Measurements from ENCODE around the gene ASXL3. TPM values are rescaled to one million over a fixed set of nuclear protein-coding genes. Genes with fewer than 3 reads are reported as not detected.

The ASXL3 gene
- total RNA-seq, 1 experiment from 2014 or later = 0.07 TPM

DNA sequence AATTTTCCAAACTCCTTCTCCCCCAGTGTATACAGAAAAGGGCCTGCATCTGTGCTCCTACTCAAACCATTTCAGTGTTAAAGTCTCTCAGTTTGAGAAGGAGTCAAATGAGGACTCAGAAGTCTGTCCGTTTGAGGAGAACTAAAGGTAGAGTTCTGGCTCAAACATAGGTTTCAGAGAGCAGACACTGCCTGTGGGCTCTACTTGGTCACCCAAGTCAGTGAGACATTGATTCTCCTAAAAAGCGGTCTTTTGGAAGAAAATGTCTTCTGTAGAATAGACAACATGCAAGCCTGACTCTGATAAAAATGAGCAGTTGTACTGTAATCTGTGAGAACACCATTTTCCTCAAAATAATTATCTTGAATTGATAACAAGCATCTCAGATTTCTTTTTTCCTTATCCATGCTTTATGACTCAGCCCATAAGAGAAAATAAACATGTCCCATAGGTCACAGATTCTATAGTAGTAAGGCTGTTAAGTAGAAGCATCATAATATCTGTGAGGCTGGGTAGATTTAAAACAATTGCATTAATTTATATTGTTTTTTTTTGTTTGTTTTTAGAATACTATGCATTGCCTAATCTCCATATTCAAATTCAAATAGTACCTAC, 82.8 kb downstream of the ASXL3 start:
- DNase-seq = no peak
- no peaks in the 10 kb centered on the region for H3K36me3 ChIP-seq (replicated peaks; ENCODE audit: control insufficient read depth, insufficient read depth, low read length)
- no peaks in the 10 kb centered on the region for H3K27me3 ChIP-seq (ENCODE audit: control insufficient read depth, insufficient read depth, low read length)
- H3K4me3 ChIP-seq (ENCODE audit: insufficient read depth, low read depth, low read length) = no peak overlapping the region

DNA sequence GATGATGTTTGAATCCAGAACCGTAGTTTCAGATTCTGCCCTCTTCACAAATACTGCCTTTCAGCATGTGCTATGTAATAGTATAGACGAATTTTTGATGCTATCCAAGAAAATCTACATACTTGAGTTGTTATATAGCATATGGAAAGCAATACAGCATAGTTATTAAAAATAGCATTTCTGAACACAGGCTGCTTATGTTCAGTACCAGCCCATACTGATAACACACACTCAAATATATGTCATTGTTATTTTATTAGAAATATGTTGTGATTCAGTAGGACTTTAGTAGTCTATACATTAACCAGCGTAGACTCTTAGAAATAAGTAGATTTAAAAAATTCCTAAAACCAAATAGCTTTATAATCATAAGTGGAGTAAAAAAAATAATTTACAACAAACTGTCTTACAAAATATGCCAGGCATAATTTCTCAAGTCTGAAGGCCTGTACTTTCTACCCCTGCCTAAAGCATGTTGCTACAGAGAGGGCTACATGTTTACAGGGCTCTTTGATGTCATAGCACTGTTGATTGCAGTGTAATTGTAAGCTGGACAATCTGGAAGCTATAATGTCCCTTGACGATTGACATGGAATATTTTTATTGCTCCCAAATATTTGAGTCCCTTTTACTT, 86.3 kb downstream of the ASXL3 start:
- DNase-seq = no peak
- H3K27me3 ChIP-seq (ENCODE audit: control insufficient read depth, insufficient read depth, low read length) = no peaks in the 10 kb centered on the region
- H3K4me3 ChIP-seq (ENCODE audit: insufficient read depth, low read depth, low read length) = no peak overlapping the region
- H3K36me3 ChIP-seq (replicated peaks; ENCODE audit: control insufficient read depth, insufficient read depth, low read length) = no peaks in the 10 kb centered on the region

DNA sequence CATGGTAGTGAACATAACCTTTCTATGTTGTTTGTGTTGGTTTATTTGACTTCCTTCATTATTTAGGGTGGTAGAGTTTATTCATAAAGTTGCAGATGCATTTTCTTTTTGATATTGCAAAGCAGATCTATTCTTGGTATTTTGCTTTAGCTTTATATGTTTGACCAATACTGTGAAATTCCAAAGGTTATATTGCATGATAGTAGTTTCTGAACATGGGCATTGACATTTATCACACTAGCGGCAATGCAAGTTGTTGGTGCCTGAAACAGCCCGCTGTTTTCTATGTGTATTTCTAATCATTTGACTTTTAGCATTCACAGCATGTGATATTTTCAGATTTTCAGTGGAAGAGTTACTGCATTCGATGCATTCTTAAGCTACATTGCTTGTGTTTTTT, 87.2 kb downstream of the ASXL3 start:
- Histone ChIP-seq H3K36me3 (replicated peaks; ENCODE audit: control insufficient read depth, insufficient read depth, low read length) (no peaks in the 10 kb centered on the region), H3K27me3 (ENCODE audit: control insufficient read depth, insufficient read depth, low read length) (no peaks in the 10 kb centered on the region), H3K4me3 (ENCODE audit: insufficient read depth, low read depth, low read length) (no peak overlapping the region)
- no peak for DNase-seq

DNA sequence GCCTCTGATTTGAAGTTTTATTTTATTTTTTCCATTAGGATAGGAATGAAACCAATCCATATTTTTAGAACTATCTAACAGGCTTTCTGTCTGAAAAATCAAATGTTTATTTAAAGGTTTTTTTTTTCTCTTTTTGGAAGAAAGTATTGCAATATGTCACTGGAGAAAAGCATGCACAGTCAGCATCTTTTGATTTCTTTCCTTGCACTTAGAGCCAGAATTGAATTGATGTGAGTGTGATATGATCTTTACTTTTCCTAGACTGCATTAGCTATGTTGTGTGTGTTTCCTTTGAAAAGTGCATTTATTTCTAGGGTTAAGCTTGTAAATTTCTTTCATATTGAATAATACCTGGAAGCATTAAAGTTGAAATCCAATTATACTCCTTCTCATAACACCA, 87.6 kb downstream of the ASXL3 start:
- Histone ChIP-seq H3K27me3 (ENCODE audit: control insufficient read depth, insufficient read depth, low read length) (no peaks in the 10 kb centered on the region), H3K4me3 (ENCODE audit: insufficient read depth, low read depth, low read length) (no peak overlapping the region), H3K36me3 (replicated peaks; ENCODE audit: control insufficient read depth, insufficient read depth, low read length) (no peaks in the 10 kb centered on the region)
- no peak for DNase-seq

DNA sequence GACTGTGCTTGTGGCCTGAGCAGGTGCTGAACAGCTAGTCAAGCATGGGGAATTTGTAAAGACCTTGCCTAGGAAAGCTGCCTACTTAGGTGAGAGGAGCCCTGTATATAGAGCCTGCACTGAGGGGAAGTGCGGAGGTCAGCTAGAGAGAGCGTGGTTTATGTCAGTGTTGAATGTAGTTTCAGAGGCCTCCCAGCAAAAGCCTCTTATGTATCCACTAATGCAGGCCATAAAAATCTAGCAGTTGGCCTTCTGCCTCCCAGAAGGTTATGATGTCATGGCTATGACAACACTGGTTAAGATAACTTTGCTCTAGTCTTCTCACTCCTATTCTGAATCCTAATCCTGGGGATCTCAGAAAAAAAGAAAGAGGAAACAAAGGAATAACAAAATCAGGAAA, 88.9 kb downstream of the ASXL3 start:
- Histone ChIP-seq H3K27me3 (ENCODE audit: control insufficient read depth, insufficient read depth, low read length) (no peaks in the 10 kb centered on the region), H3K4me3 (ENCODE audit: insufficient read depth, low read depth, low read length) (no peak overlapping the region), H3K36me3 (replicated peaks; ENCODE audit: control insufficient read depth, insufficient read depth, low read length) (no peaks in the 10 kb centered on the region)
- DNase-seq = no peak

DNA sequence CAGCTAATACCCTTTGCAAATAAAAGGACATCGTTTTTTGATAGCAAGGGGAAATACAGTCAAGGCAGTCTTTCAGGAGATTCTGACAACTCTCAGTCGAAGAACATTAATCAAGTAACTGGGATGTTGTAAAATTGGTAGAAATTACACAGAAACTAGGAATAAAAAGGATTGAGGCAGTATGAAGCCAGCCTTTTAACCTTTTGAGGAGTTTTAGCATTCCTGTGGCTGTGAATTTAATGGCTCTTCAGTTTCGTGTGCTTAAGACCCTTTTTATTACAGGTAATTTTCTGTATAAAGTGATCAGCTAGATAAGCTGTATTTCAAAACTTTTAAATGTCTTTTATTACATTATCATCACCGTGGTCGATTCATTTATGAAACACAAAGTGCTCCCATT, 91.6 kb downstream of the ASXL3 start:
- no peak overlapping the region for H3K4me3 ChIP-seq (ENCODE audit: insufficient read depth, low read depth, low read length)
- no peak for DNase-seq
- no peaks in the 10 kb centered on the region for H3K36me3 ChIP-seq (replicated peaks; ENCODE audit: control insufficient read depth, insufficient read depth, low read length)
- H3K27me3 ChIP-seq (ENCODE audit: control insufficient read depth, insufficient read depth, low read length) = no peaks in the 10 kb centered on the region

DNA sequence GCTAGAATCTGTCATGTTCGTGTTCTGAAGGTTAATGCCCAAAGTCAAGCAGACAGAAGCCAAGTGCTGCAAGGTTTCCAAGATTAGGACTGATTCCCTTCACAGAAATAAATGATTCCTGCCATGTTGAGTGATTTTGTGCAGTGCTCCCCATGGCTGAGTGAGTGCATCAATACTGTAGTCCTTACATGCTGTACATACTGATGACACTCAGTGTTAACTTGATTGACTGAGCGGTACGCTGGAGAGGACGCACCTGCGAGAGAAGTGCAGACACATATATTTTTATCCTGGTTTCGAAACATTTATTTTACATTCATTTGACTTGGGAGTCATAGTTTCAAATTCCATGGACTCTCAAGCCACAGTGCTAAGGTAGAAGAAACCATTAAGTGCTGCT, 92.0 kb downstream of the ASXL3 start:
- no peaks in the 10 kb centered on the region for H3K36me3 ChIP-seq (replicated peaks; ENCODE audit: control insufficient read depth, insufficient read depth, low read length)
- no peaks in the 10 kb centered on the region for H3K27me3 ChIP-seq (ENCODE audit: control insufficient read depth, insufficient read depth, low read length)
- no peak overlapping the region for H3K4me3 ChIP-seq (ENCODE audit: insufficient read depth, low read depth, low read length)
- no peak for DNase-seq

DNA sequence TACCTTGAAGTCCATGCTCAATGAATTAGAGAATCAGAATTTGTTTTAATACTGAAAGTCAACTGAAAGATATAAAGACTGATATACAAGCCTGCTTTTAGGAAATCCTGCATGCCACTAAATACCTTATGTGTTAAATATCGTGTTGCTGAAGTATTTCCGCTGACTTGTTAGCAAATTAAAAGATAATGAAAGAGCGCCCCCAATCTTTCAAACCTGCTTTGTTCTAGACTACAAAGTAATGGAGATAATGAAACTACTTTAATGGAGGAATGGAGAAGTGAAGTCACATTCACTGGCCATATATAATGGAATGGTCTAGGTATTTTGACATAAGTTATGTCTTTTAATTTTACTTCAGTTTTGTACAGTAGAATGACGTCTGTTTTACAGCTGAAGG, 95.7 kb downstream of the ASXL3 start:
- Histone ChIP-seq H3K4me3 (ENCODE audit: insufficient read depth, low read depth, low read length) (no peak overlapping the region), H3K27me3 (ENCODE audit: control insufficient read depth, insufficient read depth, low read length) (no peaks in the 10 kb centered on the region), H3K36me3 (replicated peaks; ENCODE audit: control insufficient read depth, insufficient read depth, low read length) (no peaks in the 10 kb centered on the region)
- peak; percentile 1 for DNase-seq

DNA sequence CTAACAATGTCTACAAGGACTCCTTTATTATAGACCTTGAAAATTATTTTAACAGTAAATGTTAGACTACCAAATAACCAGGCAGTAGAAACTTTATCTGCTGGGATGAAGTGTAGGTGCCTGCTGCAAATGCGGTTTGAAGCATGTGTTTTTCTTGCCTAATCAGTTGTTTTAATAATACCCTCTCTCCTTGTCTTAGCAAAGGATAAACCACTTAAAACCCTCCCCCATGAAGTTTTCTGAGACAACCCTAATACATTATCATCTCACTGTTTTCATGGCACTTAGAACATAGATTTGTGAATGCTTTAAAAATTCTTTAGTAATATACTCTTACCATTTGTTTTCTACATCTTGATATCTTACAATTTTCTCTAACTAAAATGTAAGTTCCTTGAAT, 98.6 kb downstream of the ASXL3 start:
- Histone ChIP-seq H3K36me3 (replicated peaks; ENCODE audit: control insufficient read depth, insufficient read depth, low read length) (no peaks in the 10 kb centered on the region), H3K27me3 (ENCODE audit: control insufficient read depth, insufficient read depth, low read length) (no peaks in the 10 kb centered on the region), H3K4me3 (ENCODE audit: insufficient read depth, low read depth, low read length) (no peak overlapping the region)
- no peak for DNase-seq

DNA sequence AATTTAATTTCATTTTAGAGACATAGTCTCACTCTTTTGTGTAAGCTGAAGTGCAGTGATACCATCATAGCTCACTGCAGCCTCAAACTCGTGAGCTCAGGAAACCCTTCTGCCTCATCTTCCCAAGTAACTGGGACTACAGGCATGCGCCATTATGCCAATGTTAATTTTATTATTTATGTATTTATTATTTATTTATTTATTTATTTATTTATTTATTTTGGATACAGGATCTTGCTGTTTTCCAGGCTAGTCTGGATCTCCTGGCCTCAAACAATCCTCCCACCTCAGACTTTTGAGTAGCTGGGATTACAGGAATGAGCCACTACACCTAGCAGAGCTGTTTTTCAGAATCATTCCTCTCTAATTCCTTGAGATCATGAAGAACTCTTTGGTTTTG, 99.9 kb downstream of the ASXL3 start:
- Histone ChIP-seq H3K36me3 (replicated peaks; ENCODE audit: control insufficient read depth, insufficient read depth, low read length) (no peaks in the 10 kb centered on the region), H3K4me3 (ENCODE audit: insufficient read depth, low read depth, low read length) (no peak overlapping the region), H3K27me3 (ENCODE audit: control insufficient read depth, insufficient read depth, low read length) (no peaks in the 10 kb centered on the region)
- DNase-seq = no peak

DNA sequence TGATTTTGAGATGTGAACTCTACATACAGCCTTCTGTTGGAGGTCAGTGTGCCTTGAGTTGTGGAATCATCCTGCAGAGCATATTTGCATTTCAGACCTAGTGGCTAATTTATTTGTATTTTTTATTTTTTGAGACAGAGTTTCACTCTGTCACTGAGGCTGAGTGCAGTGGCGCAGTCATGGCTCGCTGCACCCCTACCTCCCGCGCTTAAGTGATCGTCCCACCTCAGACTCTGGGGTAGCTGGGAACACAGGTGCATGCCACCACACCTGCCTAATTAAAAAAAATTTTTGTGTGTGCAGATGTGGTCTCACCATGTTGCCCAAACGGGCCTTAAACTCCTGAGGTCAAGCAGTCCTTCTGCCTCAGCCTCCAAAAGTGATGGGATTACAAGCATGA, 104.4 kb downstream of the ASXL3 start:
- DNase-seq = no peak
- Histone ChIP-seq H3K36me3 (replicated peaks; ENCODE audit: control insufficient read depth, insufficient read depth, low read length) (no peaks in the 10 kb centered on the region), H3K27me3 (ENCODE audit: control insufficient read depth, insufficient read depth, low read length) (no peaks in the 10 kb centered on the region), H3K4me3 (ENCODE audit: insufficient read depth, low read depth, low read length) (no peak overlapping the region)

DNA sequence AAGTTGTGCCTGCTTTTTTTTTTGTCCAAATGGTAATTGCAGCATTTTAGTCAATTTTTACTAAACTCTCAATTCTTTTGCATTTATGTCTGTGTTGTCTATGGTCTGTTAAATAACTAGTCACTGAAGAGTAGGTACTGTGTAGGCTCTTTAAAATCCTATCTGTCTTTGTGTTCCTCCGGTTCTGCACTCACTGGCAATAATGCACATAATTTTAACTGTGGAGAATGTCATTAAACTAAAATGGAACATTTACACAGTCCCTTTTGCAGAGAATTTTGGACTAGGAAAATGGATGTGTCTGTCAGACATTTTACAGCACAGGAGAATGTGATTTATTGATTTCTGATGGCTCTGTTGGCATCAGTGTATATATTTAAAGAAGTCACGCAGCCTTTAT, 116.6 kb downstream of the ASXL3 start:
- Histone ChIP-seq H3K36me3 (replicated peaks; ENCODE audit: control insufficient read depth, insufficient read depth, low read length) (no peaks in the 10 kb centered on the region), H3K4me3 (ENCODE audit: insufficient read depth, low read depth, low read length) (no peak overlapping the region), H3K27me3 (ENCODE audit: control insufficient read depth, insufficient read depth, low read length) (no peaks in the 10 kb centered on the region; the same call in 1 of the 2 replicates)
- DNase-seq = no peak

DNA sequence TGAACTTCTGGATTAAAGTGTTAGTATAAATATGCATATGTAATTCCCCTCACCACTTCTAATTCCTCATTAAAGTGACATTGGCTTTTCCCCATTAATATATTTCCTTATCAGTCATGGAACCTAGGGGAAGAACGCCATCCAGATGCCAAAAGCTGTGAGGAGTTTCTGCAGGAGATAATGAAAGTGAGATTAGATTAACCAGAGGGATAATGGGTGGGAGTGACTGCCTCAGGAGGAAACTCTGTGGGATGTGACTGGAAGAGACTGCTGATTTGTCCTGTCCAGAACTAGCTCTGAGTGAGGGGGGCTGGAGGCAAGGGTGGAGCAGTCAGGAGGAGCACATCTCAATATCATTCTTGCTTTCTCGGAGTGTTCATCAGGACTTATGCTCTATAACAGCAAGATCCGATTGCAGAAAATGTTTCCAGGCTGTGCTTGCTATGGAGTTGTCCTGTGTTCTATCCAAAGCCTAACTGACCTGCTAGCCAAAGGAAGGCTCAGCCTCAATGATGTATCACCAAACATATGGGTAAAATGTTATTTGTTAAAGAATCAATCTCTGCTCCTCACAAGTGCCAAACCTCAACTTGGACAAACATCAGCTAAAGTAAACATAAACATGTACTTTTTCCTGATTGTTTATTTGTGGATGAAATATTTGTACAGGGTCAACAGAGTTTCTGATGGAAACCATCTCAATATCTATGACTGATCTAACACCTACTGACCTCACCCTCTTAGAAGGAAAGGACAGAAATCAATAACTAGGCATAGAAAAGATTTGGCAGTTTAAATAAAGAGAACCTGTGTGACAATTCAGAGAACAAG, 118.5 kb downstream of the ASXL3 start:
- Histone ChIP-seq H3K4me3 (ENCODE audit: insufficient read depth, low read depth, low read length) (no peak overlapping the region), H3K27me3 (ENCODE audit: control insufficient read depth, insufficient read depth, low read length) (no peaks in the 10 kb centered on the region; the same call in 1 of the 2 replicates), H3K36me3 (replicated peaks; ENCODE audit: control insufficient read depth, insufficient read depth, low read length) (no peaks in the 10 kb centered on the region)
- DNase-seq = no peak

DNA sequence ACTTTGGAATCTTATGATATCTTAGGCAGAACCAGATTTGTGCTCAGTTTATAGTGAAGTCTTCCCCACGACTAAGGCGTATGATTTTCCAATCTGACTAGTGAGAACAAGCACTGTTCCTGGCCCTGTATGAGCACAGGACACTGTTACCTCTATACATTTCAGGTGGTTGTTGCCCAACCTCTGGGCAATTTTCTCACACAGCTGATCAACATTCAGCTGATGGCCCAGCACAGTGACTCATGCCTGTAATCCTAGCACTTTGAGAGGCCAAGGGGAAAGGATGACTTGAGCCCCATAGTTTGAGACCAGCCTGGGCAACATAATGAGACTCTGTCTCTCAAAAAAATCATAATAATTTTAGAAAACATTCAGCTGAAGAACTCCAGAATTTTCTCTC, 119.5 kb downstream of the ASXL3 start:
- Histone ChIP-seq H3K27me3 (ENCODE audit: control insufficient read depth, insufficient read depth, low read length) (no peaks in the 10 kb centered on the region; the same call in 1 of the 2 replicates), H3K36me3 (replicated peaks; ENCODE audit: control insufficient read depth, insufficient read depth, low read length) (no peaks in the 10 kb centered on the region), H3K4me3 (ENCODE audit: insufficient read depth, low read depth, low read length) (no peak overlapping the region)
- DNase-seq = no peak

DNA sequence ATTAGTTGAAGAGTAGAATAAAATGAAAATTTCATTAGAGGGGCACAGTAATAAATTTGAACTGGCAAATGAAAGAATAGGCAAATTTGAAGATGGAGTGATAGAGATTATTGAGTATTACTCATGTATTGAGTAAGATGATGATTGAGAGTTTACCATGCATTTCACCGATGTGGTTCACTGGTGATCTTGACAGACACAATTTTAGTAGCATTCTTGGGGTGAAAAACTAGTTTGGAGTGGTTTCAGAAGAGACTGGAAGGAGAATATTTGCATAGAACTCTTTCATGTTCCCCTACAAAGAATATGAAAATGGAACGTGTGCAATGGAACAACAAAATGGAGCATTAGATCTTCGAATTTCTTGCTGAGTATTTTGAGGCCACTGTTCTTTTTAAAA, 121.4 kb downstream of the ASXL3 start:
- Histone ChIP-seq H3K27me3 (ENCODE audit: control insufficient read depth, insufficient read depth, low read length) (no peaks in the 10 kb centered on the region), H3K4me3 (ENCODE audit: insufficient read depth, low read depth, low read length) (no peak overlapping the region), H3K36me3 (replicated peaks; ENCODE audit: control insufficient read depth, insufficient read depth, low read length) (no peaks in the 10 kb centered on the region)
- DNase-seq = no peak
